RPMI8226 (cell line): Measurements from ENCODE around the gene ARAP3.
A peak's percentile ranks its signal among the peaks of the same experiment; 100 is the strongest.
"Not testable (repeated sequence)": the region's sequence is repeated elsewhere in the genome, so short reads cannot be mapped to it uniquely, and the experiment has no call there.

Experiments
- DNase-seq: peaks from one replicate; pipeline ENCODE4 v3.0.0-alpha.2; 2015

ARAP3 gene

GRCh38 chr5:141681695-141682641 lies at the start of gene ARAP3:
Gene ARAP3 (minus strand): TSS chr5:141682230. CDS start chr5:141680486, 1,744 bp downstream.
- peak; percentile 84 for DNase-seq

GRCh38 chr5:141729387-141730006 lies 47.5 kb upstream of the ARAP3 start:
- DNase-seq: no peak

GRCh38 chr5:141725891-141726290 lies 43.9 kb upstream of the ARAP3 start:
- no peak for DNase-seq

- DNase-seq: not testable (repeated sequence)
These were observed 43.1 kb upstream of the ARAP3 start for GRCh38 chr5:141725174-141725573.

- no peak for DNase-seq
These were observed 40.2 kb upstream of the ARAP3 start for GRCh38 chr5:141722266-141722665.

- DNase-seq: peak; percentile 87
These were observed 35.0 kb upstream of the ARAP3 start for GRCh38 chr5:141717043-141717442.

- no peak for DNase-seq
These were observed 34.4 kb upstream of the ARAP3 start for GRCh38 chr5:141716468-141716867.

GRCh38 chr5:141716009-141716408 lies 34.0 kb upstream of the ARAP3 start:
- peak; percentile 28 for DNase-seq

GRCh38 chr5:141715346-141715905 lies 33.4 kb upstream of the ARAP3 start:
- DNase-seq: peak; percentile 58

- DNase-seq: no peak
These were observed 32.7 kb upstream of the ARAP3 start for GRCh38 chr5:141714542-141715310.

GRCh38 chr5:141713616-141714309 lies 31.7 kb upstream of the ARAP3 start:
- no peak for DNase-seq

GRCh38 chr5:141711687-141712086 lies 29.7 kb upstream of the ARAP3 start:
- DNase-seq: no peak

GRCh38 chr5:141709699-141710267 lies 27.8 kb upstream of the ARAP3 start:
- DNase-seq: no peak

- no peak for DNase-seq
These were observed 26.0 kb upstream of the ARAP3 start for GRCh38 chr5:141708016-141708415.

- DNase-seq: no peak
These were observed 25.5 kb upstream of the ARAP3 start for GRCh38 chr5:141707510-141707909.

GRCh38 chr5:141706121-141706520 lies 24.1 kb upstream of the ARAP3 start:
- DNase-seq: no peak

GRCh38 chr5:141705469-141705868 lies 23.4 kb upstream of the ARAP3 start:
- DNase-seq: no peak

GRCh38 chr5:141704782-141705297 lies 22.8 kb upstream of the ARAP3 start:
- no peak for DNase-seq

- no peak for DNase-seq
These were observed 21.1 kb upstream of the ARAP3 start for GRCh38 chr5:141703133-141703561.

GRCh38 chr5:141701360-141702119 lies 19.5 kb upstream of the ARAP3 start:
- no peak for DNase-seq

- DNase-seq: no peak
These were observed 15.6 kb upstream of the ARAP3 start for GRCh38 chr5:141697586-141697985.
